ENCODE measurements around the gene ID4.
A peak's percentile ranks its signal among the peaks of the same experiment; 100 is the strongest.

The ID4 gene

GRCh38 chr6:19873031-19873430 is 35.9 kb downstream of the ID4 start:
- Histone ChIP-seq H3K4ac (ENCODE audit: low read depth, low read length) (no peak overlapping the region), H2BK5ac (ENCODE audit: low read depth, low read length, poor library complexity) (no peak overlapping the region), H3K4me1 (ENCODE audit: control insufficient read depth in 1 of 2, insufficient read depth in 2 of 2, low read length in 2 of 2) (peaks cover 2 to 4% of the 10 kb centered on the region in 2 experiments), H3K4me2 (ENCODE audit: low read length) (no peak overlapping the region), H4K12ac (ENCODE audit: low read depth, low read length) (no peak overlapping the region), H3K14ac (ENCODE audit: low read length) (no peak overlapping the region), H3K18ac (ENCODE audit: low read length) (no peak overlapping the region), H2BK12ac (ENCODE audit: low read length) (no peak overlapping the region), H3K9ac (ENCODE audit: low read length) (no peak overlapping the region), H3K79me2 (ENCODE audit: control insufficient read depth, insufficient read depth, low read length, poor library complexity) (no peaks in the 10 kb centered on the region), H2AK5ac (ENCODE audit: low read length) (no peak overlapping the region), H3K23ac (ENCODE audit: low read length) (no peak overlapping the region), H4K8ac (ENCODE audit: low read depth, low read length) (no peak overlapping the region), H3K79me1 (ENCODE audit: low read length) (no peaks in the 10 kb centered on the region), H2BK120ac (ENCODE audit: insufficient read depth, low read length, poor library complexity) (no peak overlapping the region), H3K9me3 (ENCODE audit: insufficient read depth, low read depth, low read length) (no peaks in the 10 kb centered on the region), H4K91ac (ENCODE audit: low read depth, low read length) (no peak overlapping the region), H2AFZ (ENCODE audit: insufficient read depth, low read length, poor library complexity) (no peak overlapping the region), H3K27me3 (ENCODE audit: insufficient read depth, low read length) (no peaks in the 10 kb centered on the region), H3K27ac (ENCODE audit: low read depth, low read length) (no peak overlapping the region), H3K4me3 (ENCODE audit: low read depth, low read length) (no peak overlapping the region), H3K36me3 (ENCODE audit: control insufficient read depth in 1 of 2, insufficient read depth in 2 of 2, low read length in 2 of 2) (no peaks in the 10 kb centered on the region)
- no peak for DNase-seq
- WGBS (ENCODE audit: extremely low coverage, insufficient coverage, insufficient read length) = no CpG with 5 or more reads among the region's 2 CpGs

GRCh38 chr6:19876672-19877071 is 39.5 kb downstream of the ID4 start:
- H3K14ac ChIP-seq (ENCODE audit: low read length) = no peak overlapping the region
- H3K4me3 ChIP-seq (ENCODE audit: low read depth, low read length) = no peak overlapping the region
- no peaks in the 10 kb centered on the region for H3K27me3 ChIP-seq (ENCODE audit: insufficient read depth, low read length)
- no peak overlapping the region for H3K4ac ChIP-seq (ENCODE audit: low read depth, low read length)
- H4K8ac ChIP-seq (ENCODE audit: low read depth, low read length) = no peak overlapping the region
- no CpG with 5 or more reads among the region's 5 CpGs for WGBS (ENCODE audit: extremely low coverage, insufficient coverage, insufficient read length)
- H3K79me2 ChIP-seq (ENCODE audit: control insufficient read depth, insufficient read depth, low read length, poor library complexity) = no peaks in the 10 kb centered on the region
- no peak overlapping the region for H4K91ac ChIP-seq (ENCODE audit: low read depth, low read length)
- no peak overlapping the region for H2AFZ ChIP-seq (ENCODE audit: insufficient read depth, low read length, poor library complexity)
- no peaks in the 10 kb centered on the region for H3K9me3 ChIP-seq (ENCODE audit: insufficient read depth, low read depth, low read length)
- H3K4me1 ChIP-seq (ENCODE audit: control insufficient read depth in 1 of 2, insufficient read depth in 2 of 2, low read length in 2 of 2) = no peaks in the 10 kb centered on the region
- H2BK12ac ChIP-seq (ENCODE audit: low read length) = no peak overlapping the region
- no peak overlapping the region for H3K9ac ChIP-seq (ENCODE audit: low read length)
- no peak overlapping the region for H3K4me2 ChIP-seq (ENCODE audit: low read length)
- no peak overlapping the region for H3K23ac ChIP-seq (ENCODE audit: low read length)
- no peak overlapping the region for H2BK5ac ChIP-seq (ENCODE audit: low read depth, low read length, poor library complexity)
- no peak overlapping the region for H4K12ac ChIP-seq (ENCODE audit: low read depth, low read length)
- H3K79me1 ChIP-seq (ENCODE audit: low read length) = no peaks in the 10 kb centered on the region
- no peak overlapping the region for H3K27ac ChIP-seq (ENCODE audit: low read depth, low read length)
- H2AK5ac ChIP-seq (ENCODE audit: low read length) = no peak overlapping the region
- no peak overlapping the region for H2BK120ac ChIP-seq (ENCODE audit: insufficient read depth, low read length, poor library complexity)
- no peak for DNase-seq
- no peak overlapping the region for H3K18ac ChIP-seq (ENCODE audit: low read length)
- H3K36me3 ChIP-seq (ENCODE audit: control insufficient read depth in 1 of 2, insufficient read depth in 2 of 2, low read length in 2 of 2) = no peaks in the 10 kb centered on the region

- Histone ChIP-seq H4K8ac (ENCODE audit: low read depth, low read length) (no peak overlapping the region), H3K23ac (ENCODE audit: low read length) (no peak overlapping the region), H4K12ac (ENCODE audit: low read depth, low read length) (no peak overlapping the region), H3K27ac (ENCODE audit: low read depth, low read length) (no peak overlapping the region), H4K91ac (ENCODE audit: low read depth, low read length) (no peak overlapping the region), H2BK12ac (ENCODE audit: low read length) (no peak overlapping the region), H3K4ac (ENCODE audit: low read depth, low read length) (no peak overlapping the region), H3K14ac (ENCODE audit: low read length) (no peak overlapping the region), H3K4me2 (ENCODE audit: low read length) (no peak overlapping the region), H2AFZ (ENCODE audit: insufficient read depth, low read length, poor library complexity) (no peak overlapping the region), H3K36me3 (ENCODE audit: control insufficient read depth in 1 of 2, insufficient read depth in 2 of 2, low read length in 2 of 2) (no peaks in the 10 kb centered on the region), H3K79me1 (ENCODE audit: low read length) (no peaks in the 10 kb centered on the region), H2AK5ac (ENCODE audit: low read length) (no peak overlapping the region), H3K9me3 (ENCODE audit: insufficient read depth, low read depth, low read length) (no peaks in the 10 kb centered on the region), H3K9ac (ENCODE audit: low read length) (no peak overlapping the region), H3K4me1 (ENCODE audit: control insufficient read depth in 1 of 2, insufficient read depth in 2 of 2, low read length in 2 of 2) (no peaks in the 10 kb centered on the region), H3K27me3 (ENCODE audit: insufficient read depth, low read length) (no peaks in the 10 kb centered on the region), H2BK5ac (ENCODE audit: low read depth, low read length, poor library complexity) (no peak overlapping the region), H3K18ac (ENCODE audit: low read length) (no peak overlapping the region), H3K79me2 (ENCODE audit: control insufficient read depth, insufficient read depth, low read length, poor library complexity) (no peaks in the 10 kb centered on the region), H3K4me3 (ENCODE audit: low read depth, low read length) (no peak overlapping the region), H2BK120ac (ENCODE audit: insufficient read depth, low read length, poor library complexity) (no peak overlapping the region)
- WGBS (ENCODE audit: extremely low coverage, insufficient coverage, insufficient read length) = no CpG with 5 or more reads among the region's 1 CpG
- peak; percentile 50 to 76 for DNase-seq
Measured at GRCh38 chr6:19879663-19880062, 42.5 kb downstream of the ID4 start.

GRCh38 chr6:19880066-19880465 is 42.9 kb downstream of the ID4 start:
- Histone ChIP-seq H4K12ac (ENCODE audit: low read depth, low read length) (no peak overlapping the region), H3K4me3 (ENCODE audit: low read depth, low read length) (no peak overlapping the region), H3K23ac (ENCODE audit: low read length) (no peak overlapping the region), H3K79me1 (ENCODE audit: low read length) (no peaks in the 10 kb centered on the region), H2AK5ac (ENCODE audit: low read length) (no peak overlapping the region), H3K4me1 (ENCODE audit: control insufficient read depth in 1 of 2, insufficient read depth in 2 of 2, low read length in 2 of 2) (no peaks in the 10 kb centered on the region), H3K9ac (ENCODE audit: low read length) (no peak overlapping the region), H3K4me2 (ENCODE audit: low read length) (no peak overlapping the region), H2BK12ac (ENCODE audit: low read length) (no peak overlapping the region), H3K9me3 (ENCODE audit: insufficient read depth, low read depth, low read length) (no peaks in the 10 kb centered on the region), H3K27me3 (ENCODE audit: insufficient read depth, low read length) (no peaks in the 10 kb centered on the region), H4K8ac (ENCODE audit: low read depth, low read length) (no peak overlapping the region), H4K91ac (ENCODE audit: low read depth, low read length) (no peak overlapping the region), H2BK5ac (ENCODE audit: low read depth, low read length, poor library complexity) (no peak overlapping the region), H3K27ac (ENCODE audit: low read depth, low read length) (no peak overlapping the region), H3K14ac (ENCODE audit: low read length) (no peak overlapping the region), H3K4ac (ENCODE audit: low read depth, low read length) (no peak overlapping the region), H3K79me2 (ENCODE audit: control insufficient read depth, insufficient read depth, low read length, poor library complexity) (no peaks in the 10 kb centered on the region), H3K18ac (ENCODE audit: low read length) (no peak overlapping the region), H2AFZ (ENCODE audit: insufficient read depth, low read length, poor library complexity) (no peak overlapping the region), H3K36me3 (ENCODE audit: control insufficient read depth in 1 of 2, insufficient read depth in 2 of 2, low read length in 2 of 2) (no peaks in the 10 kb centered on the region), H2BK120ac (ENCODE audit: insufficient read depth, low read length, poor library complexity) (no peak overlapping the region)
- DNase-seq = no peak
- no CpG with 5 or more reads among the region's 2 CpGs for WGBS (ENCODE audit: extremely low coverage, insufficient coverage, insufficient read length)
